HG02938 (cell line): Measurements from ENCODE around the gene SIAH3.

Source experiments
- ATAC-seq: cut with Tn5 transposase; IDR thresholded peaks from one replicate; pipeline ENCODE4 v1.9.1; 2021; ENCODE audit warnings: mild to moderate bottlenecking, moderate library complexity; ENCODE audit not compliant: unreplicated experiment

The SIAH3 gene

DNA sequence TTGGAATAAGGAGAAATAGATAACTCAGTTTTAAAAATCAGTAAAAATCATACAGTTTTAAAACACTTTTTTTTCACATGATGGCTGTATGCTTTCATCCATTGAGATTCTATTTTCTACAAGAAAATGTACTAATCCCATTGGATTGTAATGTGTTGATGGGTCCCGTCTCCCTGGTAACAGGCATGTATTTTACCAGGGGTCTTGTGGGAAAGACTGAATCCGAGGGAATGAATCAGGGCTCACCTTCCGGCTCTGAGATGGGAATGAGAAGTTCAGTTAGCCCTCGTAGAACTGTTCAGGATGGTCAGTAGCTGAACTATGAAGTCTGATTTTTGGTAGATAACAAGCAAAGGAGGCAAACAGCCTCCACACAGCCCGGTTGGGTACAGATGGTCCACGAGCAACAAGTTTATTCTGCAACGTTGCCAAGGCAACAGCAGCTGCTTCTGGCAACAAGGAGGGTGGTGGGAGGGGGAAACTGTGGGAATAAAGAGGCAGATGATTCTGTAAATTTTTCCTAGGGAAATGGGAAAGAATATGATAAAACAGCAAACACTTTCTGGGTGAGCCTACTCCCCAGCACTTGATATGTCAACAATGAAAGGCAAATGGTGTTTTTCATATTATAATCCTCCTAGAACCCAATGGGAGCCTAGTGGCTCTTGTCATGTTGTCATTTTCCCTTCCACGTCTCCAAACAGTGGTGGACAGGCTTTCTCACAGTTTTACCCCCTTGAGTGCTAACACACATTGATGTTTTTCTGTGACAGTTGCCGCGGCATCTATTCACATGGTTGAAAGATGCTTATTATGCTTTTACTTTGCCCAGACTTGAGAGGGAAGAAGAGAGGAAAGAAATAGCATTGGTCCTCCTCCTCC lies 12.4 kb upstream of the SIAH3 start:
- ATAC-seq, result no peak

GRCh38 chr13:45861322-45861721 lies 9.8 kb upstream of the SIAH3 start:
- no peak for ATAC-seq

- no peak for ATAC-seq
These were observed 8.7 kb upstream of the SIAH3 start for GRCh38 chr13:45860240-45860639.

- no peak for ATAC-seq
These were observed 8.2 kb upstream of the SIAH3 start for GRCh38 chr13:45859705-45860104.

- no peak for ATAC-seq
These were observed 941 bp upstream of the SIAH3 start for GRCh38 chr13:45852494-45852893.

GRCh38 chr13:45851956-45852355 lies 403 bp upstream of the SIAH3 start:
- no peak for ATAC-seq

DNA sequence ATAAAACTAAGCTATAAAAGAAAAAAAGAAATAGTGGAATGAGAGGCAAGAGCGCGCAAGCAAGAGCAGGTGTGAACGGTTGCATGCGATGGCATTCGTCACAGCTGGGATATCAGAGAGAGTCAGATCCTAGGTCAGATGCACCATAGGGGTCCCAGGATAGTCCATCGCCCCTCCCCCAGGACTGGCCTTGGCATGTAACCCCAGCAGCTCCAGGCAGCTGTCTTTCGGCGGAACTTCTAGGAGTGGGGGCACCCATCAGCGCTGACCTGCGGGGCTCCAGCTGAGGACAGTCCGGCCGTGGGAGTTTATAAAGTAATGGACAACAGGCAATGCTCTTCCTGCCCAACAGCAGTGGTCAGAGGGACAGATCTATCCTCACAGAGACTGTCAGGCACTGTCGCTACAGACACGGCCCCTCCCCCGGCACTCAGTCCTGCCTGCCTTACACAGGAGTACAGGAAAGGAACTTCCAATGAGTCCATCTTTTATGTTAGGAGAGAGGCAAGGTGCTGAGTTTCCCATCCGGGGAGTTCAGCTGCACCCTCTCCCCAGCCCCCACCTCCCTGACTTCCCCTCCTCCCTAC lies 1.4 kb downstream of the SIAH3 start:
- ATAC-seq, result no peak

DNA sequence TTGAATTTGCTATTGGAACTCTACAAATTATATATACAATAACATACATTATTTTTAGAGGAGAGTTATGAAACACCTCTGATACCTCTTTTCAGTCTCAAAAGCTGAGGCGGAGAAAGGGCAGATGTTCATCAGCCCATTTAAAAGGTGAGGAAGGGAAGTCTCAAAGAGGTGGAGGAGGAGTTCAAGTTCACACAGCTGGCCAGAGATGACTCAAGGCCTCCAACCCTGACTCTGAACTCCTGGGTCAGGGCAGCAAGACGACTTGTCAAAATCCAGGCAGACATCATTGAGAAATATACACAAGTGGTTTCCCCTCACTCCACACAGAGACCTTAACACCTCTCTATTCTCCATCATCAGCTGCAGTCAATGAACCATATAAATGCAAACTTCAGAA lies 2.1 kb downstream of the SIAH3 start:
- no peak for ATAC-seq

DNA sequence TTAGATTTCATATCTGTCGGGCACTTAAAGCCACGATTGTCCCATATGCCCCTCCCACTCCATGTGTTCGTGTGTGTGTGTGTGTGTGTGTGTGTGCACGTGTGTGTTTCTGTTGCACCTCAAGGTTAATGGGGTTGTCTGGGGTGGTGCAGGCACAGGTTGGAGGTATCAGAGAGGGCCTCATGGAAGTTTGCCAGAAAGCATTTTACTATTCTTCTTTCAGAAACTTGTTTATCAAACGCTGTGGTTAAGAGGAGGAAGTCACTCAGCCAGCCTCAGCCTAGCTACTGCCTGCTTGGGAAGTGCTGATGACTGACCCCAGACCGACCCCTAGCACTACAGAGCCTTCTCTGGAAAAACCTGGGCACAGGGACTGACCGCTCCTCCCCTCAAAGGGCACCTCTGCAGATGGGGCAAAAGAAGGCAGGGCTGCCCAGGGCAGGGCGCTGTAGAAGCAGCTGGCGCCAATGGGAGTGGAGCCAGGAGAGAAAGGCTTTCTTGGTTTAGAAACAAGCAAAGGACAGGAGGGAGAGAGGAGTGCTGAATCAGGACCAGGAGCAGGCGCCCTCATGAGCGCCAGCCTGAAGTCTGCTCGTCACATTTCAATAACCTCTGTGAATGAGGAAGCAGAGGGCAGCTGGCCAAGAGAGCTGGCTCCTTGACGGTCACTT lies 3.9 kb downstream of the SIAH3 start:
- no peak for ATAC-seq

DNA sequence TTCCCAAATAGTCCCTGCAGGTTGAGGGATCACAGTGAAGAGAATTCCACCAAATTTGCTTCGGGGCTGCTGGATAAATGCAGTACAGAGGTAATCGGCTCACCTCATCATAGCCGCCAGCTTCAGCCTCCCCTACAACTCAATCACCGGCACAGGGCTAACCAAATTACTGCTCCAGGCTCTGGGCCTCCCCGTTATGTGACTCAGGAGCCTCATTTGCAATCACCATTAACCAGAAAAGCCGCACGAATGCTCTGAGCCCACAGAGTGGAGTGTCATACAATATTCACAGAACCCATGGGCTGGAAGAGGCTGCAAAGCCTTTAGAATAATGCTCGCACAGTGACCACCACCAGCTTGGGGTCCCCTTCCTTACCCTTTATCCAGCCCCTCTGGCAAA lies 4.9 kb downstream of the SIAH3 start:
- ATAC-seq, result no peak

GRCh38 chr13:45838171-45838745 lies 13.3 kb downstream of the SIAH3 start:
- ATAC-seq, result no peak

GRCh38 chr13:45837111-45837510 lies 14.4 kb downstream of the SIAH3 start:
- ATAC-seq, result no peak

- no peak for ATAC-seq
These were observed 17.1 kb downstream of the SIAH3 start for GRCh38 chr13:45834411-45834994.

GRCh38 chr13:45833663-45834375 lies 17.7 kb downstream of the SIAH3 start:
- no peak for ATAC-seq

GRCh38 chr13:45833242-45833641 lies 18.3 kb downstream of the SIAH3 start:
- no peak for ATAC-seq

GRCh38 chr13:45831851-45832250 lies 19.7 kb downstream of the SIAH3 start:
- ATAC-seq, result no peak

- ATAC-seq, result no peak
These were observed 21.4 kb downstream of the SIAH3 start for GRCh38 chr13:45830121-45830520.

- no peak for ATAC-seq
These were observed 23.1 kb downstream of the SIAH3 start for GRCh38 chr13:45828256-45828968.

DNA sequence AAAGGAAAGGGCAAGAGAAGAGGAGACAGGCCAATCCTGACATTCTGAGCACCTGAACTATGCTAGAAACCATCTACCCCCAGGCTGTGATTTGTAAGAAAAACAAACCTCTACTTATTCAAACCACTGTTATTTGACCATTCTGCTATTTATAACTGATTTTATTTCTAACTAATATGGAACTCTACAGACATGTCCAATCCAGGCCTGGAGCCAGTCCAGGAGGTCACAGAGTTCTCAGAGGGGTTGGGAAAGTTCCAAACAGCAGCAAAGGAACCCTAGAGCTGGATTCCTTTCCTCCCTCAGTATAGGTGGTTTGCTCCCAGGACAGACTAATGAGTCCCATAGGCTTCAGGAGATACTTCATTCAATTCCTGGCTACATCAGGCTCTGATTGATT lies 24.2 kb downstream of the SIAH3 start:
- ATAC-seq, result no peak

- peak; percentile 75 for ATAC-seq
These were observed 24.8 kb downstream of the SIAH3 start for GRCh38 chr13:45826731-45827130.
